Progenitor cell of endocrine pancreas (in vitro differentiated cells): ENCODE measurements around the gene LENG8. TPM values are rescaled to one million over a fixed set of nuclear protein-coding genes. Genes with fewer than 3 reads are reported as not detected.

Source experiments
- DNase-seq: peaks from one replicate; pipeline ENCODE4 v3.0.0; 2021; ENCODE audit warnings: low spot score; ENCODE audit not compliant: unreplicated experiment
- H3K27ac Mint-ChIP-seq: 2 replicates; pipeline ENCODE4 v1.8.0; 2021; ENCODE audit warnings: mild to moderate bottlenecking, moderate library complexity, mixed read lengths
- H3K27me3 Mint-ChIP-seq: 2 replicates; pipeline ENCODE4 v1.8.0; 2021; ENCODE audit warnings: mixed read lengths
- H3K36me3 Mint-ChIP-seq: 2 replicates; pipeline ENCODE4 v1.8.0; 2022; ENCODE audit warnings: mixed read lengths; ENCODE audit not compliant: insufficient read depth
- H3K4me1 Mint-ChIP-seq: 2 replicates; pipeline ENCODE4 v1.8.0; 2021; ENCODE audit warnings: low read depth, mixed read lengths
- H3K4me3 Mint-ChIP-seq: 2 replicates; pipeline ENCODE4 v1.8.0; 2021; ENCODE audit warnings: low read depth, mild to moderate bottlenecking, moderate library complexity, mixed read lengths
- H3K9me3 Mint-ChIP-seq: 2 replicates; pipeline ENCODE4 v1.8.0; 2021; ENCODE audit warnings: low read depth, mixed read lengths
- total RNA-seq: library from RNA; stranded (reverse); gene quantifications from 2 replicates; pipeline ENCODE4 v1.2.1, GENCODE V29; 2021
- TF ChIP-seq, protein P1 (sequence below): fragments of 200-600 bp; sonication (generic); IDR thresholded peaks from one replicate; pipeline ENCODE4 v1.5.0; 2021; ENCODE audit warnings: antibody characterized with exemption, mild to moderate bottlenecking; ENCODE audit not compliant: unreplicated experiment

LENG8 gene
- total RNA-seq, 1 donor from 2014 or later: 210 TPM

- peaks cover 22% of the 10 kb centered on the region for H3K4me1 Mint-ChIP-seq
- H3K4me3 Mint-ChIP-seq: no peak overlapping the region
- no peaks in the 10 kb centered on the region for H3K27me3 Mint-ChIP-seq
- H3K36me3 Mint-ChIP-seq: peaks cover 6% of the 10 kb centered on the region
- H3K9me3 Mint-ChIP-seq: no peaks in the 10 kb centered on the region
- no peak overlapping the region for H3K27ac Mint-ChIP-seq
- no peak for DNase-seq
- TF ChIP-seq, protein P1, sequence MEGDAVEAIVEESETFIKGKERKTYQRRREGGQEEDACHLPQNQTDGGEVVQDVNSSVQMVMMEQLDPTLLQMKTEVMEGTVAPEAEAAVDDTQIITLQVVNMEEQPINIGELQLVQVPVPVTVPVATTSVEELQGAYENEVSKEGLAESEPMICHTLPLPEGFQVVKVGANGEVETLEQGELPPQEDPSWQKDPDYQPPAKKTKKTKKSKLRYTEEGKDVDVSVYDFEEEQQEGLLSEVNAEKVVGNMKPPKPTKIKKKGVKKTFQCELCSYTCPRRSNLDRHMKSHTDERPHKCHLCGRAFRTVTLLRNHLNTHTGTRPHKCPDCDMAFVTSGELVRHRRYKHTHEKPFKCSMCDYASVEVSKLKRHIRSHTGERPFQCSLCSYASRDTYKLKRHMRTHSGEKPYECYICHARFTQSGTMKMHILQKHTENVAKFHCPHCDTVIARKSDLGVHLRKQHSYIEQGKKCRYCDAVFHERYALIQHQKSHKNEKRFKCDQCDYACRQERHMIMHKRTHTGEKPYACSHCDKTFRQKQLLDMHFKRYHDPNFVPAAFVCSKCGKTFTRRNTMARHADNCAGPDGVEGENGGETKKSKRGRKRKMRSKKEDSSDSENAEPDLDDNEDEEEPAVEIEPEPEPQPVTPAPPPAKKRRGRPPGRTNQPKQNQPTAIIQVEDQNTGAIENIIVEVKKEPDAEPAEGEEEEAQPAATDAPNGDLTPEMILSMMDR: no peak
Observed at GRCh38 chr19:54451997-54452396, 3.0 kb downstream of the LENG8 start.

GRCh38 chr19:54452626-54453025 lies 3.6 kb downstream of the LENG8 start:
- H3K4me3 Mint-ChIP-seq: no peak overlapping the region
- no peaks in the 10 kb centered on the region for H3K27me3 Mint-ChIP-seq
- peaks cover 6% of the 10 kb centered on the region for H3K36me3 Mint-ChIP-seq
- DNase-seq: no peak
- H3K27ac Mint-ChIP-seq: no peak overlapping the region
- TF ChIP-seq, protein P1: no peak
- H3K9me3 Mint-ChIP-seq: no peaks in the 10 kb centered on the region
- peaks cover 16% of the 10 kb centered on the region for H3K4me1 Mint-ChIP-seq

GRCh38 chr19:54453921-54454780 lies 5.2 kb downstream of the LENG8 start:
- H3K27me3 Mint-ChIP-seq: no peaks in the 10 kb centered on the region
- H3K36me3 Mint-ChIP-seq: peaks cover 15% of the 10 kb centered on the region
- TF ChIP-seq, protein P1: no peak
- DNase-seq: no peak
- no peak overlapping the region for H3K4me3 Mint-ChIP-seq
- peaks cover 11% of the 10 kb centered on the region for H3K4me1 Mint-ChIP-seq
- H3K9me3 Mint-ChIP-seq: no peaks in the 10 kb centered on the region
- no peak overlapping the region for H3K27ac Mint-ChIP-seq

DNA sequence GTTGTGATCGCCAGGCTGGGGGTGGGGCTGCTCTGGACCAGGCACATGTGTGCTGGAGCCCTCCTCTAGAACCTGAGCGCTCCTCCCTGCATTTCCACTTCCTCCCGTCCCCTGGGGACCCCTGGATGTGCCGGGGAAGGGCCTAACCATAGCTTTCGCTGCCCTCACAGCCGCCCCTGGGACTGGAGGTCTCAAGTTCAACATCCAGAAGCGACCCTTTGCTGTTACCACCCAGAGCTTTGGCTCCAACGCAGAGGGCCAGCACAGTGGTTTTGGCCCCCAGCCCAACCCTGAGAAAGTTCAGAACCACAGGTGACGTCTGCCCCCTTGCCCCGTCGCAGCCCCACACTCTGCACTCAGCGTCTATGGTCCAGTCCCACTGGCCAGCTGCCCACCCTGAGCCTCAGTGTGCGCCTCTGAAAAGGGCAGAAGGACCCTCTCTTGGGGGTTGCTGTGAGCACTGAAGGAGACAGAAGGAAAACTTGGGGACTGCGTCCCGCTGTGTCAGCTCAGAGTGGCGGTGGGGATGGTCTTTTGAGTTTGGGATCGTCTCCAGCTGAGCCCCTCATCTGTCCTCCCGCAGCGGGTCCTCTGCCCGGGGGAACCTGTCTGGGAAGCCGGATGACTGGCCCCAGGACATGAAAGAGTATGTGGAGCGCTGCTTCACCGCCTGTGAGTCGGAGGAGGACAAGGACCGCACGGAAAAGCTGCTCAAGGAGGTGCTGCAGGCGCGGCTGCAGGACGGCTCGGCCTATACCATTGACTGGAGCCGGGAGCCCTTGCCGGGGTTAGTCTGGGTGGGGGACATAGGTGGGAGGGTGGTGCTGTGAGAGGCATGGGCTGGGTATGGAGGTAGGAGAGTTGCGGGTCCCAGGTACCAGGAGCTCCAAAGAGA lies 6.0 kb downstream of the LENG8 start:
- TF ChIP-seq, protein P1: no peak
- Mint-ChIP-seq H3K27me3 (no peaks in the 10 kb centered on the region), H3K36me3 (peaks cover 19% of the 10 kb centered on the region), H3K4me3 (no peak overlapping the region), H3K4me1 (peaks cover 7% of the 10 kb centered on the region), H3K9me3 (no peaks in the 10 kb centered on the region), H3K27ac (no peak overlapping the region)
- no peak for DNase-seq

DNA sequence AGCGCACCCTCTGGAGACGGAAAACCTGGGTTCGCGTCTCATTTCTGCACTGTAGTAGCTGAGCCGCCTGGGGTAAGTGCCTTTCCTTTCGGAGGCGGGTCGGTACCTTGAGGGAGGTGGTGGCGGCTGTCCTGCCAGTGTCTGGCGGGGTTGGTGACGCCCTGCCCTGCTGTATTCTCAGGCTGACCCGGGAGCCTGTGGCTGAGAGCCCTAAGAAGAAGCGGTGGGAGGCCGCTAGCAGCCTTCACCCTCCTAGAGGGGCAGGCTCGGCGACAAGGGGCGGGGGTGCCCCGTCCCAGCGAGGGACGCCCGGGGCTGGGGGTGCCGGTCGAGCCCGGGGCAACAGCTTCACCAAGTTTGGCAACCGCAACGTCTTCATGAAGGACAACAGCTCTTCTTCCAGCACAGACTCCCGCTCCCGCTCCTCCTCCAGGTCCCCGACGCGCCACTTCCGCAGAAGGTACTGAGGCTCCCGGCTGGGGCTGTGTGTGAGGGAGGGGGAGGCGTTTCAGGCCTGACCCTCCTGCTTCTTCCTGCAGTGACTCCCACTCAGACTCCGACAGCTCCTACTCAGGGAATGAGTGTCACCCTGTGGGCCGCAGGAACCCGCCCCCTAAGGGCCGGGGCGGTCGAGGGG lies 6.9 kb downstream of the LENG8 start:
- Mint-ChIP-seq H3K9me3 (no peaks in the 10 kb centered on the region), H3K27ac (no peak overlapping the region), H3K4me1 (peaks cover under 1% of the 10 kb centered on the region), H3K4me3 (no peak overlapping the region), H3K27me3 (no peaks in the 10 kb centered on the region), H3K36me3 (peaks cover 19% of the 10 kb centered on the region)
- TF ChIP-seq, protein P1: no peak
- no peak for DNase-seq
